Adrenal gland (tissue), 5 donors: ENCODE measurements around the gene LARGE1.

ENCODE experiments used
- POLR2A ChIP-seq, 2 donors: fragments of 450-650 bp; IDR thresholded peaks; one replicate each; pipeline ENCODE4 v1.6.1; 2017; ENCODE audit warnings: antibody characterized with exemption in 2 of 2, mild to moderate bottlenecking in 2 of 2, moderate library complexity in 1 of 2
- TF ChIP-seq, protein P1 (sequence below), 6 experiments: fragments of 450-650 bp in 4 of 6; fragments of 200-600 bp in 2 of 6; sonication (generic) in 1 of 6; IDR thresholded peaks; 1 replicate in 5 of 6; 2 replicates in 1 of 6; pipeline versions ENCODE4 v1.5.1 to v1.8.0; 2016 to 2021; ENCODE audit warnings: antibody characterized with exemption in 6 of 6, mild to moderate bottlenecking in 2 of 6, moderate library complexity in 1 of 6
- donor health status: DM: no; HTN: no; CAD: no.

DNA sequence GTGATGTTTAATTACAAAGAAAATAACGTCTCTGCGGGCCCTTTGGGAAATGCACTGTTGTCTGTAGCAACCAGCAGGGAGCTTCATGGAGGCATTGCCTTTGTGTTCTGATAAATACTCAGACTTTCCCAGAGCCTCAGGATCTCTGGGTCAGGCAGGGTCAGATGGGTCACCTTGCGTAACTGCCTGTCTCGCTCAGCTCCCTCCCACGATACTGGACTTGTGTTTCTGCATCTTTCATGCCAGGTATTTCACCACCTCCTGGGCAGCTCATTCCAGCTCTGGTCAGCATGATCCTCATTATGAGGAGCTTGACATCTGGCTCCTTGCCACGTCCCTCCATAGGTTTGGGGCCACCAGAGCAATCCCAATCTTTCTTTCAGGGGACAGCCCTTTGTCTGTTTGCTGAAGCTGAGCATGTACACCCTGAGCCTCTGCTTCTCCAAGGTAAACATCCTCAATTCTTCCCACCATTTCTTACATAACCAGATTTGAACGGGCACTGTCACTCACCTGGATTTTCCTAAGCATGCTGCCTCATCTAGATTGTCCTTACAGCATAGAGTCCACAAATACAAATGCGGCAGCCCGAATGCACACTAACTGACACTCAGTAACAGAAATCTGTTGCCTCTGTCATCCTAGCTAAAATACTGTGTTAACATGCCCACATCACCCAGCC, 162.3 kb downstream of the LARGE1 start:
- TF ChIP-seq, protein P1, sequence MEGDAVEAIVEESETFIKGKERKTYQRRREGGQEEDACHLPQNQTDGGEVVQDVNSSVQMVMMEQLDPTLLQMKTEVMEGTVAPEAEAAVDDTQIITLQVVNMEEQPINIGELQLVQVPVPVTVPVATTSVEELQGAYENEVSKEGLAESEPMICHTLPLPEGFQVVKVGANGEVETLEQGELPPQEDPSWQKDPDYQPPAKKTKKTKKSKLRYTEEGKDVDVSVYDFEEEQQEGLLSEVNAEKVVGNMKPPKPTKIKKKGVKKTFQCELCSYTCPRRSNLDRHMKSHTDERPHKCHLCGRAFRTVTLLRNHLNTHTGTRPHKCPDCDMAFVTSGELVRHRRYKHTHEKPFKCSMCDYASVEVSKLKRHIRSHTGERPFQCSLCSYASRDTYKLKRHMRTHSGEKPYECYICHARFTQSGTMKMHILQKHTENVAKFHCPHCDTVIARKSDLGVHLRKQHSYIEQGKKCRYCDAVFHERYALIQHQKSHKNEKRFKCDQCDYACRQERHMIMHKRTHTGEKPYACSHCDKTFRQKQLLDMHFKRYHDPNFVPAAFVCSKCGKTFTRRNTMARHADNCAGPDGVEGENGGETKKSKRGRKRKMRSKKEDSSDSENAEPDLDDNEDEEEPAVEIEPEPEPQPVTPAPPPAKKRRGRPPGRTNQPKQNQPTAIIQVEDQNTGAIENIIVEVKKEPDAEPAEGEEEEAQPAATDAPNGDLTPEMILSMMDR (IDR thresholded peaks at IDR 0.05) = no peak
- TF ChIP-seq POLR2A (IDR thresholded peaks at IDR 0.05) = no peak
